HG03571 (cell line): Measurements from ENCODE around the gene MYL12A.
A peak's percentile ranks its signal among the peaks of the same experiment; 100 is the strongest.

Experiments used
- ATAC-seq: cut with Tn5 transposase; IDR thresholded peaks from one replicate; pipeline ENCODE4 v1.9.1; 2021; ENCODE audit not compliant: unreplicated experiment

The MYL12A gene

DNA sequence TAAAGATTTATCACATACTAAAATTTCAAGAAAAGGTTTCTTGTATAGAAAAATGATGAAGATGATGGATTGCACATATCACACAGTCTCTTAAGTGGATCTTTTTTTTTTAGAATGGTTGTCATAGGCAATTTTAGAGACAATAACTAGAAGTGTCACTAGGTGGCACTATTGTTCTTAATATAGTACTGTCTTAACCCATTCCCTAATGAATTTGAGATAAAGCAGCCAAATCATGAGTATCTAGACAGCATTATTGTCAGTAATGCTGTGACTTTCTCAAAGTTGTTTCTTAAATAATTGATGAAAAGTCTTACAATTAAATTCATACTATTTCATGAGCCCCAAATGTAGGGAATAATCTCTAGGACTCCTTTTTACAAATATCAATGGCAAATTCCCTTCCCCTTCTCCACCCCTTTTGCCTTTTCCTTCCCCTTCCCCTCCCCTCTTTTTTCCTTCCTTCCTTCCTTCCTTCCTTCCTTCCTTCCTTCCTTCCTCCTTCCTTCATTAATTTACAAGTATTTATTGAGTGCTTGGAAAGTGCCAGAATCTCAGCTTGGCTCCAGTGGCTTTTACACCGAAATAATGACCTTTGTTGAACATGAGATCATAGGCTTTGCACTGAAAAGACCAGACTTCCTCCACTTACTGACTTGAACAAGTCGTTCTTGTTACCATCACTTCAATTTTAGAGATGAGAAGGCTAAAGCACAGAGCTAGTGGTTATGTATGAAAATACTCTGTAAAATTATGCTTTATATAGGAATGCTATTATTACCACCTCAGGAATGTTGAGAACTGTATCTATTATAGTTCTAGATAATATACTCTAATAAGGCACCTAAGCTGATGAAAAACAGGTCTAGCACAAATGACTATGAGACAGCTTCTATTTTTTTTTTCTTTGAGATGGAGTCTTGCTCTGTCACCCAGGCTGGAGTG, 34.1 kb downstream of the MYL12A start:
- no peak for ATAC-seq

DNA sequence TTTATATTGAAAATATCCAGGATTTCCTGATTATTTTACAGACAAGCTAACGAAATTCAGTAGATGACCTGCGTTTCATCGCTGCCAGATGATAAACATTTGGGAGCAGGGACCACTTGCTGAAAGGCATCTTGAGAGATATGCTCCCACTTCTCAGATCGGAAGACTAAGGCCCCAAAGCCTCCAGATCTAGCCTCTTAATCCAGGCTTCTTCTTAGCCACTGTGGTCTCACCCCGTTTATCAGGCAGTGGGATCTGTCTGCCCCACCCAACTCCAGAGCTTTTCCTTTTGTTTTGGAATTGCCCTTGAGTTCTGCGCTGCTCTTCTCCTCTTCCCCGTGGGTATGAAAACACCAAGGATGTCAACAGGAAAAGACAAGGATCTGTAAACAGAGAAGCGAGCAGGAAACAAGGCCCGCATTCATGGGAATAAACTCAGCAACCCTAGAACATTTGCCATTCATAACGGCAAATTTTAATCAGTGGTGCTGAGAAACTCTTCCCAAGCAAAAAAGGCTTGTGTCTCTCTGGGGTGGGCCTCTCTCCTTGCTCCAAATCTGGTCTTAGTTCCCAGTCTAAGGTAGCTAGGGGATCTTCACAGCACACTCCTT, 35.8 kb downstream of the MYL12A start:
- ATAC-seq = no peak

DNA sequence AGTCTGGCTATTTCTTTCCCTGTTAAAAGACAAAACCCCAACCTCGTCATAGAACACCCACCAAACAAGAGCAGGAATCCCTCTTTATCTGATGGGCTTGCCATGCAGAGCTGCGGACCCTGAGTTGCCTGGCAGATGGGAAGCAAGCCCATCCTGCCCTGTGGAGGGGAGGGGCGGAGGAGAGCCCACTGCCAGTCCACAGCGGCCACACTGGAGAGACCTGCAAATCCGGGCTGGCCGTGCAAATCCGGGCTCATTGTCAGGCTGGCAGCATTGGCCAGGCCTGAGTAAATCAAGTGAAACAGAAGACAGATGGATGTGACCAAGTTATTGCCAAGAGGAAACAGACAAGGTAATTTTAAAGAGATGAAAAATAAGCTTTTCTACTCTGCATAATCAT, 36.3 kb downstream of the MYL12A start:
- no peak for ATAC-seq

DNA sequence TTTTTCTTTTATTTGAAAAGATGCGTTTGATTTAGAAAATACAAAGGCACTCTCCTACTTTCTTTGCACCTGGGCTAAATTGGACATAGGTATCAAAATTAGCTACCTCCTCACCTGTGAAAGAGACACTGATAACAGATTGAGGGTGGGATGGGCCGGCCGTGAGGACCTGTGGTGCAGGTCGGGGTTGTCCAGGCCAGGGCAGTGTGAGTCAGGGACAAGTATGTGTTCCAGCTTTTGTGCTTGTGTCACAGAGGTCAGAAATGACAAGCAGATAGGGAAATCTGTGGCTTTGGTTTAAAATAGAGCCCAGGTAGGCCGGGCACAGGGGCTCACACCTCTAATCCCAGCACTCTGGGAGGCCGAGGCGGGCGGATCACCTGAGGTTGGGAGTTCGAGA, 36.9 kb downstream of the MYL12A start:
- no peak for ATAC-seq

DNA sequence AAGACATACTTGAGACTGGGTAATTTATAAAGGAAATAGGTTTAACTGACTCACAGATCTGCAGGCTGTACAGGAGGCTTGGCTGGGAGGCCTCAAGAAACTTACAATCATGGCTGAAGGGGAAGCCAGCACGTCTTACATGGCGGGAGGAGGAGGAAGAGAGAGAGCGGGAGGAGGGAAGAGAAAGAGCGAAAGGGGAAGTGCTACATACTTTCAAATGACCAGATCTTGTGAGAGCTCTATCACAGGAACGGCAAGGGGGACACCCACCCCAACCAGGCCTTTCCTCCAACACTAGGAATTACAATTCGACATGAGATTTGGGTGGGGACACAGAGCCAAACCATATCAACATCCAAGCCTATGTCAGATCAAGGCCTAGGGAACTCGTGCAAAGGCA, 38.6 kb downstream of the MYL12A start:
- no peak for ATAC-seq

DNA sequence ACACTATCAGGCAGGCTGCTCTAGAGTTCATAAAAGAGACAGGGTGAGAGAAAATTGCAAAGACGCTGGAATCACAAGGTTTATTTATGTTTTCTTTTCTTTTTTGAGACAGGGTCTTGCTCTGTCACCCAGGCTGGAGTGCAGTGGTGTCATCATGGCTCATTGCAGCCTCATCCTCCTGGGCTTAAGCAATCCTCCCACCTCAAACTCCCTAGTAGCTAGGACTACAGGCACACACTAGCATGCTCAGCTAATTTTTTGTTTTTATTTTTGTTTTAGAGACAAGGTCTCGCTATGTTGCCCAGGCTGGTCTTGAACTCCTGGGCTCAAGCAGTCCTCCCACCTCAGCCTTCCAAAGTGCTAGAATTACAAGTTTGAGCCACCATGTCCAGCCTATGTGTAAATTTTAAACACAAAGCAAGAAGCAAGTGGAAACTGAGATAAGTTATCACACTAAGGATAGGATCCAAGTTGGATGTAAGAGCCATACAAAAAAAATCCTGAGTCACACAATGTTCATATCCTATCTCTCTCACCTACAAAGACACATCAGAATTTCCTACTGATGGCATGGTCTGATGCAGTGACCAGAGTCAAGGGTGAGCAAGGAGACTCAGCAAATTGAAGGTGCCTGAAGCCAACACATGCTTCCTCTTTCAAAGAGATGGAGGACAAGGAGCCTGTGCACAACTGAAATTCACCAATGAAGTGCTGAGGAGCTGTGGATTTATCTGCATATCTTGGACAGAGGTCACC, 45.8 kb downstream of the MYL12A start:
- no peak for ATAC-seq

- no peak for ATAC-seq
Measured at GRCh38 chr18:3294435-3295080, 47.0 kb downstream of the MYL12A start.

GRCh38 chr18:3297025-3297984, 49.7 kb downstream of the MYL12A start:
- ATAC-seq = peak; percentile 97

- ATAC-seq = no peak
Measured at GRCh38 chr18:3304832-3305231, 57.2 kb downstream of the MYL12A start.

- no peak for ATAC-seq
Measured at GRCh38 chr18:3305354-3305762, 57.8 kb downstream of the MYL12A start.
